IPS DF 4.7 (cell line): Measurements from ENCODE around the gene NANOGP8.

Experiments used
- DNase-seq: peaks from one replicate; pipeline ENCODE4 v3.0.0-alpha.2; 2013; ENCODE audit warnings: low spot score; ENCODE audit errors: extremely low read depth

Gene NANOGP8

GRCh38 chr15:35061161-35061824 lies 23.8 kb downstream of the NANOGP8 start:
- DNase-seq, result no peak

- DNase-seq, result no peak
Measured at GRCh38 chr15:35060591-35060990, 24.5 kb downstream of the NANOGP8 start.

GRCh38 chr15:35058534-35059054 lies 26.5 kb downstream of the NANOGP8 start:
- DNase-seq, result no peak

GRCh38 chr15:35055416-35056105 lies 29.5 kb downstream of the NANOGP8 start:
- DNase-seq, result no peak

- no peak for DNase-seq
Measured at GRCh38 chr15:35054380-35054779, 30.7 kb downstream of the NANOGP8 start.

GRCh38 chr15:35047996-35048395 lies 37.1 kb downstream of the NANOGP8 start:
- DNase-seq, result no peak

- no peak for DNase-seq
Measured at GRCh38 chr15:35047528-35047927, 37.6 kb downstream of the NANOGP8 start.

GRCh38 chr15:35043373-35044095 lies 41.6 kb downstream of the NANOGP8 start:
- DNase-seq, result no peak

- DNase-seq, result no peak
Measured at GRCh38 chr15:35040339-35041255, 44.5 kb downstream of the NANOGP8 start.

- DNase-seq, result no peak
Measured at GRCh38 chr15:35038626-35039451, 46.3 kb downstream of the NANOGP8 start.
